A673 (cell line): ENCODE data around the gene MZB1.

Source experiments
- EZH2 ChIP-seq: fragments of 200-600 bp; sonication (generic); IDR thresholded peaks from 2 replicates; pipeline ENCODE4 v1.6.1; 2017; ENCODE audit warnings: borderline replicate concordance, low read depth, mild to moderate bottlenecking, mixed read lengths, antibody characterized with exemption, low read length; ENCODE audit not compliant: poor library complexity, severe bottlenecking
- TF ChIP-seq, protein P1 (sequence below): fragments of 300-800, 200-600 bp; sonication (generic); conservative IDR thresholded peaks from 2 replicates; pipeline ENCODE4 v1.5.1; 2017; ENCODE audit warnings: low read depth, mild to moderate bottlenecking, antibody characterized with exemption, low read length, moderate library complexity, mixed read lengths

DNA sequence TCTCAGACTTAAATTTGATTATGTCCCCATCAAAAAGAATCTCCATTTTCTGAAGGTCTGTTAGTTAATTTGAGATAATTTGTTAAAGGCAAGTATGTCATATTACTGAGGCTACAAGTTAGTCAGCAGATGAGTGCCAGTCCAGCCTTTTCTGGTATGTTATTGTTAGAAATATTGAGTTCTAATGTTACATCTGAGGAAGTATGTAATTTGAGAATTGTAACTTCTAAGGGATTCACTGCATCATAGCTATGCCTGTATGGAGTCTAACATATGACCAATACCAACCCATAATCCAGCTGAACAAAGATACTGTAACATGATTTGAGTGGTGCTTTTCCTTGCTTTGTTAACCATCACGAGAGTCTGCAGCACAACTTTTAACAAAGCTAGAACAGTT, 20.5 kb downstream of the MZB1 start:
- TF ChIP-seq, protein P1, sequence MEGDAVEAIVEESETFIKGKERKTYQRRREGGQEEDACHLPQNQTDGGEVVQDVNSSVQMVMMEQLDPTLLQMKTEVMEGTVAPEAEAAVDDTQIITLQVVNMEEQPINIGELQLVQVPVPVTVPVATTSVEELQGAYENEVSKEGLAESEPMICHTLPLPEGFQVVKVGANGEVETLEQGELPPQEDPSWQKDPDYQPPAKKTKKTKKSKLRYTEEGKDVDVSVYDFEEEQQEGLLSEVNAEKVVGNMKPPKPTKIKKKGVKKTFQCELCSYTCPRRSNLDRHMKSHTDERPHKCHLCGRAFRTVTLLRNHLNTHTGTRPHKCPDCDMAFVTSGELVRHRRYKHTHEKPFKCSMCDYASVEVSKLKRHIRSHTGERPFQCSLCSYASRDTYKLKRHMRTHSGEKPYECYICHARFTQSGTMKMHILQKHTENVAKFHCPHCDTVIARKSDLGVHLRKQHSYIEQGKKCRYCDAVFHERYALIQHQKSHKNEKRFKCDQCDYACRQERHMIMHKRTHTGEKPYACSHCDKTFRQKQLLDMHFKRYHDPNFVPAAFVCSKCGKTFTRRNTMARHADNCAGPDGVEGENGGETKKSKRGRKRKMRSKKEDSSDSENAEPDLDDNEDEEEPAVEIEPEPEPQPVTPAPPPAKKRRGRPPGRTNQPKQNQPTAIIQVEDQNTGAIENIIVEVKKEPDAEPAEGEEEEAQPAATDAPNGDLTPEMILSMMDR: no peak
- no peak for TF ChIP-seq EZH2
